NB4 (cell line): ENCODE data around the gene PPP2R3C.

Experiments used
- POLR2A ChIP-seq: IDR thresholded peaks from 2 replicates; pipeline ENCODE4 v1.6.1; 2011; ENCODE audit warnings: mild to moderate bottlenecking; ENCODE audit not compliant: insufficient read length; ENCODE audit errors: extremely low read depth
- TF ChIP-seq, protein P1 (sequence below): IDR thresholded peaks from one replicate; pipeline ENCODE4 v1.5.1; 2012; ENCODE audit warnings: low read depth, low read length
- TF ChIP-seq, protein P2 (sequence below): IDR thresholded peaks from 2 replicates; pipeline ENCODE4 v1.6.1; 2011; ENCODE audit warnings: low read depth, low read length

DNA sequence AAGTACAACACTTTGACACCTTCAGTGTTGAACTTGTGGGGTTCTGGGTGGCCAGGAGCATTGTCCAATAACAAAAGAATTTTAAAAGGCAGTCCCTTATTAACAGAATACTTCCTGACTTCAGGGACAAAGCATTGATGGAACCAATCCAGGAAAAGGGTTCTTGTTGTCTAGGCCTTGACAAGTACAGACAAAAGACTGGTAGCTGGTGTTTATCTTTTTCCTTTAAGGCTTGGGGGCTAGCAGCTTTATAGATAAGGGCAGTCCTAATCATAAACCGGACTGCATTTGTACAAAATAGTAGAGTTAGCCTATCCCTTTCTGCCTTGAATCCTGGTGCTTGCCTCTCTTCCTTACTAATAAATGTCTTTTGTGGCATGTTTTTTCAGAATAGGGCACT lies 48.3 kb downstream of the PPP2R3C start:
- TF ChIP-seq POLR2A = no peak
- TF ChIP-seq, protein P1, sequence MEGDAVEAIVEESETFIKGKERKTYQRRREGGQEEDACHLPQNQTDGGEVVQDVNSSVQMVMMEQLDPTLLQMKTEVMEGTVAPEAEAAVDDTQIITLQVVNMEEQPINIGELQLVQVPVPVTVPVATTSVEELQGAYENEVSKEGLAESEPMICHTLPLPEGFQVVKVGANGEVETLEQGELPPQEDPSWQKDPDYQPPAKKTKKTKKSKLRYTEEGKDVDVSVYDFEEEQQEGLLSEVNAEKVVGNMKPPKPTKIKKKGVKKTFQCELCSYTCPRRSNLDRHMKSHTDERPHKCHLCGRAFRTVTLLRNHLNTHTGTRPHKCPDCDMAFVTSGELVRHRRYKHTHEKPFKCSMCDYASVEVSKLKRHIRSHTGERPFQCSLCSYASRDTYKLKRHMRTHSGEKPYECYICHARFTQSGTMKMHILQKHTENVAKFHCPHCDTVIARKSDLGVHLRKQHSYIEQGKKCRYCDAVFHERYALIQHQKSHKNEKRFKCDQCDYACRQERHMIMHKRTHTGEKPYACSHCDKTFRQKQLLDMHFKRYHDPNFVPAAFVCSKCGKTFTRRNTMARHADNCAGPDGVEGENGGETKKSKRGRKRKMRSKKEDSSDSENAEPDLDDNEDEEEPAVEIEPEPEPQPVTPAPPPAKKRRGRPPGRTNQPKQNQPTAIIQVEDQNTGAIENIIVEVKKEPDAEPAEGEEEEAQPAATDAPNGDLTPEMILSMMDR = no peak
- TF ChIP-seq, protein P2, sequence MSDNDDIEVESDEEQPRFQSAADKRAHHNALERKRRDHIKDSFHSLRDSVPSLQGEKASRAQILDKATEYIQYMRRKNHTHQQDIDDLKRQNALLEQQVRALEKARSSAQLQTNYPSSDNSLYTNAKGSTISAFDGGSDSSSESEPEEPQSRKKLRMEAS = no peak
